Activated CD4-positive, alpha-beta T cell treated with anti-CD3 and anti-CD28 coated beads, Interleukin-2, amount 10 ng/mL, durations not matched to agents 7 days and 5 days (primary cell): Measurements from ENCODE around the gene CTU2. TPM values are rescaled to one million over a fixed set of nuclear protein-coding genes. Genes with fewer than 3 reads are reported as not detected.

ENCODE experiments used
- CTCF ChIA-PET: fragments of 350-600 bp; sonication (Branson Sonifier 250); formaldehyde crosslinking; loops from one replicate; lab custom pipeline; 2021; ENCODE audit warnings: antibody characterized with exemption; lab: Charles Lee
- POLR2A ChIA-PET: fragments of 350-600 bp; sonication (Branson Sonifier 250); formaldehyde crosslinking; loops from one replicate; lab custom pipeline; 2021; ENCODE audit warnings: antibody characterized with exemption; lab: Charles Lee
- DNase-seq: peaks from one replicate; pipeline ENCODE4 v3.0.0-alpha.2; 2020
- H3K27ac Mint-ChIP-seq: one replicate; pipeline ENCODE4 v1.8.0; 2021; ENCODE audit warnings: mild to moderate bottlenecking, moderate library complexity, mixed read lengths
- H3K27me3 Mint-ChIP-seq: one replicate; pipeline ENCODE4 v1.8.0; 2021; ENCODE audit warnings: mixed read lengths
- H3K36me3 Mint-ChIP-seq: one replicate; pipeline ENCODE4 v1.8.0; 2021; ENCODE audit warnings: low read depth, mixed read lengths
- H3K4me1 Mint-ChIP-seq: one replicate; pipeline ENCODE4 v1.8.0; 2021; ENCODE audit warnings: mixed read lengths
- H3K4me3 Mint-ChIP-seq: one replicate; pipeline ENCODE4 v1.8.0; 2021; ENCODE audit warnings: mild to moderate bottlenecking, moderate library complexity, mixed read lengths
- H3K9me3 Mint-ChIP-seq: one replicate; pipeline ENCODE4 v1.8.0; 2021; ENCODE audit warnings: mixed read lengths
- total RNA-seq, 2 experiments: library from RNA; stranded (reverse); gene quantifications; one replicate each; pipeline ENCODE4 v1.2.3, GENCODE V29; 2021

The CTU2 gene
- total RNA-seq, 2 experiments from 2014 or later, result 20.5 to 27.2 TPM

DNA sequence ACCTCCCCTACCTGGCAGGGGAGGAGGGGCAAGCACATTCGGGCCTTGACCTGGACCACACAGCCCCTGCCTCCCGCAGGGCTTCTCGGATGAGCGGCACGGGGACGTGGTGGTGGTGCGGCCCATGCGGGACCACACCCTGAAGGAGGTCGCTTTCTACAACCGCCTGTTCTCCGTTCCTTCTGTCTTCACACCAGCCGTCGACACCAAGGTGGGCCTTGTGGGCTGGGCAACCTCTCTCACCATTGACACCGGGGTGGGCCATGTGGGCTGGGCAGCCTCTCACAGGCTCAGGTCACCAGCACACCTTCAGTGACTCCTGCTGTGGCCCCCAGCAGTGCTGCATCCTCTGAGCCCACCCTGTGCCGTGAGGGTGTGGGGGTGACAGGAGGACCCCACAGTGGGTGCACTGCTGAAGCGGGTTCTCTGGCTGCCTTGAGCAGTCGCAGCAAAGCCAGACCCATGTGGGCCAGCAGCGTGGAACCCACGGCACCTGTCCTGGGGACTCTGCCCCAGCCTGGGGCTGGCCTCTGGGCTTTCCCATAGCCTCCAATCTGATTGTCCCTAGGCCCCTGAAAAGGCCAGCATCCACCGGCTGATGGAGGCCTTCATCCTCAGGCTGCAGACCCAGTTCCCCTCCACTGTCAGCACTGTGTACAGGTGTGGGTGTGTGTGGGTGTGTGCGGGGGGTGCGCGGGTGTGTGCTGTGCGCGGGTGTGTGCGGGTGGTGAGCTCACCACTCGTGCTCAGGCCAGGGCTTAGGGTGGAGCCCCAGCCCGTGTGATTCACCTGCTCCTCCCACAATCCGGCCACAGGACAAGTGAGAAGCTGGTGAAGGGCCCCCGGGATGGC is 7.5 kb downstream of the CTU2 start:
- no peak for DNase-seq
- ChIA-PET CTCF (interaction anchor here (0.9 kb wide), 2 partner anchors 9 to 24 kb away, joined by 3 to 4 read pairs; no protein-coding TSS in a partner anchor), POLR2A (no interaction called here)
- H3K4me1 Mint-ChIP-seq, result no peaks in the 10 kb centered on the region
- H3K9me3 Mint-ChIP-seq, result no peaks in the 10 kb centered on the region
- H3K27me3 Mint-ChIP-seq, result no peaks in the 10 kb centered on the region
- H3K36me3 Mint-ChIP-seq, result peaks cover 16% of the 10 kb centered on the region
- H3K4me3 Mint-ChIP-seq, result no peak overlapping the region
- no peak overlapping the region for H3K27ac Mint-ChIP-seq

- Mint-ChIP-seq H3K27ac (no peak overlapping the region), H3K9me3 (no peaks in the 10 kb centered on the region), H3K4me1 (no peaks in the 10 kb centered on the region), H3K27me3 (no peaks in the 10 kb centered on the region), H3K4me3 (no peak overlapping the region), H3K36me3 (peaks cover 20% of the 10 kb centered on the region)
- ChIA-PET CTCF (interaction anchor here (0.9 to 1.1 kb wide), 4 partner anchors 8 to 27 kb away, joined by 3 to 4 read pairs (median 3); no protein-coding TSS in a partner anchor), POLR2A (no interaction called here)
- no peak for DNase-seq
Measured at GRCh38 chr16:88714420-88715302, 8.4 kb downstream of the CTU2 start.

DNA sequence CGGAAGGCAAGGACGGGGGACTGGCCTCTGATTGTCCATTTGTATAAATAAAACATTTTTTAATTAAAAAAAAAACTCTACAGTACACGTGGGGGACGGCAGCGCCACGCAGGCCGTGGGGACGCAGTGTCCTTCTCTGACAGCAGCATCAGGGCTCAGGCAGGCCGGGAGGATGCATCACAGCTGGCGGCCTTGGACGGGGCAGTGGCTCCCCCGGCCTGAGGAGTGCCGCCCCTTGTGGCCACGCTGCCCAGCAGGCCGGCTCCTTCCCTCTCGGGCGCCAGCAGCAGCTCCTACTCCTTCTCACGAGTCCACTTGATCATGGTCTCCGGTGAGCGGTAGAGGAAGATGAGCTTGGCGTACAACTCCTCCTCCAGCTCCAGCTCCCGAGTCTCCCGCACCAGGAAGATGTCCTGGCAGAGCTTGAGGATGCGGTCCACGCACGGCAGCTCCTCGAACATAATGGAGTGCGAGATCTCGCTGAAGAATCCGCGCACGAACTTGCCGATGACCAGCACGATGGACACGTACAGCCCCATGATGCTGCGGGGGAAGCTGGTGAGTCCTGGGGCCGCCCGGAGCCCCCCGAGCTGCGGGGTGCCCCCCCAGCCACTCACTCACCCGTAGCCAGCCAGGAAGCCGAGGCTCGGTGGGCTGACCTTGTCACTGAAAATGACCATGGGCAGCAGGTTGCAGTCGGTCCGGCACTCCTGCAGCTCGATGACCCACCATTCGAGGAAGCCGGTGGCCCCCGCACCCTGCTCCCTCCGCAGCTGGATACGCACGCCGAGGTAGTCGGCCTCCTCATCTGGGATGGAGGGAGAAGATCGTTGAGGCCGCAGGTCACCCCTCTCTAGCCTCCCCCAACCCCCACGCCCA is 9.2 kb downstream of the CTU2 start:
- Mint-ChIP-seq H3K27me3 (no peaks in the 10 kb centered on the region), H3K9me3 (no peaks in the 10 kb centered on the region), H3K36me3 (peaks cover 26% of the 10 kb centered on the region), H3K27ac (no peak overlapping the region), H3K4me3 (no peak overlapping the region), H3K4me1 (no peaks in the 10 kb centered on the region)
- DNase-seq, result no peak
- ChIA-PET POLR2A (no interaction called here), CTCF (interaction anchor here (0.6 to 1.9 kb wide), 4 partner anchors 8 to 54 kb away, joined by 3 to 10 read pairs (median 3); no protein-coding TSS in a partner anchor)

DNA sequence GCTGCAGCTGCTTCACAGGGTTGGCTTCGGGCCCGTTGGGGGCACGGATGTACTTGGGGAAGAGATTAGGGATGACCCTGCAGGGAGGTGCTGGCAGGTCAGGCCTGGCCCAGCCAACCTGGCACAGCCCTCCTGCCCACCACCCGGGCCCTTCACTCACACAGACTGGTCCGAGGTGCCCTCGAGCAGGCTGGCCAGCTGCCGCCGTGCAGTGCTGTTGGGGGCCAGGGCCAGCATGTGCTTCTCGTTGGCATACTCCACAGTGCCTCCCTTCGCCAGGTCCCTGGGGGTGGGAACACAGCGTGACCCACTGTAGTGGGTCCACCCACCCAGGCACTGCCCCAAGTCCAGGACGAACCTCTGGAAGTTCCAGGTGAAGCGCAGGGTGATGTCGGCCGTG is 9.9 kb downstream of the CTU2 start:
- ChIA-PET POLR2A (no interaction called here), CTCF (interaction anchor here (1.1 to 1.9 kb wide), 2 partner anchors 7 to 21 kb away, joined by 3 to 10 read pairs; no protein-coding TSS in a partner anchor)
- Mint-ChIP-seq H3K36me3 (peaks cover 29% of the 10 kb centered on the region), H3K27me3 (no peaks in the 10 kb centered on the region), H3K27ac (no peak overlapping the region), H3K4me1 (no peaks in the 10 kb centered on the region), H3K4me3 (no peak overlapping the region), H3K9me3 (no peaks in the 10 kb centered on the region)
- no peak for DNase-seq

- CTCF ChIA-PET, result interaction anchor here (1.1 to 1.9 kb wide), 2 partner anchors 18 to 20 kb away, joined by 4 to 10 read pairs; no protein-coding TSS in a partner anchor
- H3K4me1 Mint-ChIP-seq, result no peaks in the 10 kb centered on the region
- no peak overlapping the region for H3K27ac Mint-ChIP-seq
- POLR2A ChIA-PET, result no interaction called here
- H3K9me3 Mint-ChIP-seq, result no peaks in the 10 kb centered on the region
- no peak for DNase-seq
- H3K36me3 Mint-ChIP-seq, result peaks cover 29% of the 10 kb centered on the region
- H3K4me3 Mint-ChIP-seq, result no peak overlapping the region
- no peaks in the 10 kb centered on the region for H3K27me3 Mint-ChIP-seq
Measured at GRCh38 chr16:88716601-88717001, 10.3 kb downstream of the CTU2 start.

DNA sequence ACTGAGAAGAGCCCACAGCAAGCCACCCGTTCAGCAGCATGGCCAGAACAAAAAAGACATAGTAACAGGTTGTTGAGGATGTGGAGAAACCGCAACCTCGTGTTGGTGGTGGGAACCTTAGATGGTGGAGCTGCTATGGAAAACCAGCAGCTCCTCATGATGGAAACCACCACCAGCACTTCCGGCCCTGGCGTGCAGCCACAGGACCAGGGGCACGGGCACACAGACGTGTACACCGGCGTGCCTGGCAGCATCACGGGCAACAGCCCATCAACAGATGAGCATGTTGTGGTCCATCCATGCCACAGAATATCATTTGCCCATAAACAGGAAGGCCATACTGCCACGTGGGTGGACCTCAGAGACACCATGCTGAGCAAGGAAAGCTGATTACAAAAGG is 11.9 kb downstream of the CTU2 start:
- CTCF ChIA-PET, result interaction anchor here (1.0 kb wide), 1 partner anchor 11 kb away, joined by 3 read pairs; no protein-coding TSS in a partner anchor
- peaks cover 32% of the 10 kb centered on the region for H3K36me3 Mint-ChIP-seq

GRCh38 chr16:88719267-88719932 is 13.1 kb downstream of the CTU2 start:
- CTCF ChIA-PET, result interaction anchor here (1.0 kb wide), 1 partner anchor 13 kb away, joined by 3 read pairs; no protein-coding TSS in a partner anchor

More for the DNA sequence above, 11.9 kb downstream of the CTU2 start:
- Mint-ChIP-seq H3K9me3 (no peaks in the 10 kb centered on the region), H3K4me1 (no peaks in the 10 kb centered on the region), H3K27me3 (no peaks in the 10 kb centered on the region), H3K27ac (no peak overlapping the region), H3K4me3 (no peak overlapping the region)
- POLR2A ChIA-PET, result no interaction called here
- DNase-seq, result no peak

GRCh38 chr16:88719933-88720296 is 13.6 kb downstream of the CTU2 start:
- ChIA-PET POLR2A (no interaction called here), CTCF (no interaction called here)
- peaks cover 38% of the 10 kb centered on the region for H3K36me3 Mint-ChIP-seq

More at GRCh38 chr16:88719267-88719932, 13.1 kb downstream of the CTU2 start:
- no peaks in the 10 kb centered on the region for H3K27me3 Mint-ChIP-seq
- POLR2A ChIA-PET, result no interaction called here
- no peak for DNase-seq
- peaks cover 38% of the 10 kb centered on the region for H3K36me3 Mint-ChIP-seq
- no peaks in the 10 kb centered on the region for H3K4me1 Mint-ChIP-seq
- no peak overlapping the region for H3K4me3 Mint-ChIP-seq
- H3K27ac Mint-ChIP-seq, result no peak overlapping the region
- H3K9me3 Mint-ChIP-seq, result no peaks in the 10 kb centered on the region

DNA sequence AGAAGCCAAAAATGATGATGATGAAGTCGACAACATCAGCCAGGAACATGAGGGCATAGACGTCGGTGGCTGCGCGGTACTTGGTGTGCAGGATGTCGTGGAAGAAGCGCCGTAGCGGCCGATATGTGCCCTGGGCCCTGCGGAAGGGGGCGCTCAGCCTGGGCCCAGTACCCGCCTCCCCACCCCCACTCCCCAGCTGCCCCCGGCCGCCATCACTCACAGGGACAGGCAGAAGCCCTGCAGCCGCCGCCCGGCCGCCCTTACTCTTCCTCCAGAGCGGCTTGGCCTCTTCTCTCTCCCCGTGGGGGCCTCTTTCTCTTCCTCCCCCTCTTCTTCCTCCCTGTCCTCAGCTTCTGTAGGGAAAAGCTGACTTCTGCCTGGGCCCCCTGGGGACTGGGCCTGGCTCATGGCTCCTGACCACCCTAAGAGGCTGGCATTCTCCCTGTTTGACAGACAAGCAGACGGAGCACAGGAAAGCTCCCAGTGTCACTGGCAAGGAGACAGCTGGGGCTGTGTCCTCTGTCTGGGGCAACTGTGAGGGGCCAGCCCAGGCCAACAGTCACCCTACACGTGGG is 14.2 kb downstream of the CTU2 start:
- Mint-ChIP-seq H3K4me1 (no peaks in the 10 kb centered on the region), H3K9me3 (no peaks in the 10 kb centered on the region), H3K36me3 (peaks cover 37% of the 10 kb centered on the region), H3K27me3 (no peaks in the 10 kb centered on the region), H3K4me3 (no peak overlapping the region), H3K27ac (no peak overlapping the region)
- CTCF ChIA-PET, result interaction anchor here (0.9 to 1.4 kb wide), 2 partner anchors 17 to 56 kb away, joined by 3 to 7 read pairs; no protein-coding TSS in a partner anchor
- no peak for DNase-seq
- POLR2A ChIA-PET, result no interaction called here

More at GRCh38 chr16:88719933-88720296, 13.6 kb downstream of the CTU2 start:
- no peaks in the 10 kb centered on the region for H3K27me3 Mint-ChIP-seq
- no peak overlapping the region for H3K27ac Mint-ChIP-seq
- no peak overlapping the region for H3K4me3 Mint-ChIP-seq
- H3K9me3 Mint-ChIP-seq, result no peaks in the 10 kb centered on the region
- no peak for DNase-seq
- no peaks in the 10 kb centered on the region for H3K4me1 Mint-ChIP-seq

DNA sequence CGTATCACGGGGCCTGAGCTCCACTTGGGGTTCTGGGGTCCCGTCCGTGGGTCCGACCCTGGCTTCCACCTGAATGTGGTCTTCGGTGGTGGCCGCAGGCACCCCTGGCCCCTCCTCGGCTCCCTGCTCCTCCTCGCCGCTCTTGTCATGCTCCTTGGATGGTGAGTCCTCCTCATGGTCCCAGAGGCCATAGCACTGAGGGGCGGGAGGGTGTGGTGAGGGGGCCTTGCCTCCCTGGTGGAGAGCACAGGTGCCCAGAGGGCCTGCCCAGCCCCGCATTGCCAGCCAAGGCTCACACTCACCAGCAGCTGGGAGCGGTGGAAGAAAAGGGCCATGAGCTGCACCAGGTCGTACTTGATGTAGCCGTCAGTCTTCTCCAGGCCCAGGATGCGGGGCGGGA is 14.9 kb downstream of the CTU2 start:
- H3K27me3 Mint-ChIP-seq, result no peaks in the 10 kb centered on the region
- H3K4me3 Mint-ChIP-seq, result no peak overlapping the region
- CTCF ChIA-PET, result interaction anchor here (0.9 to 1.4 kb wide), 2 partner anchors 16 to 57 kb away, joined by 3 to 7 read pairs; no protein-coding TSS in a partner anchor
- H3K4me1 Mint-ChIP-seq, result no peaks in the 10 kb centered on the region
- DNase-seq, result no peak
- H3K27ac Mint-ChIP-seq, result no peak overlapping the region
- H3K36me3 Mint-ChIP-seq, result peaks cover 36% of the 10 kb centered on the region
- POLR2A ChIA-PET, result no interaction called here
- no peaks in the 10 kb centered on the region for H3K9me3 Mint-ChIP-seq
